Smooth muscle cell (in vitro differentiated cells): ENCODE data around the gene BAZ1A. TPM values are rescaled to one million over a fixed set of nuclear protein-coding genes. Genes with fewer than 3 reads are reported as not detected.

ENCODE experiments used
- DNase-seq: peaks from one replicate; lab custom pipeline; 2025; ENCODE audit not compliant: unreplicated experiment; lab: John Stamatoyannopoulos, UW
- H2AFZ ChIP-seq: fragments of 200-600 bp; sonication (generic); 2 replicates; pipeline ENCODE4 v1.6.0; 2016; ENCODE audit warnings: antibody characterized with exemption, low read depth, mild to moderate bottlenecking
- H3F3A ChIP-seq: fragments of 200-600 bp; sonication (generic); 2 replicates; pipeline ENCODE4 v1.6.0; 2017; ENCODE audit warnings: antibody characterized with exemption, low read depth
- H3K27ac ChIP-seq: fragments of 200-600 bp; sonication (generic); 2 replicates; pipeline ENCODE4 v1.5.1; 2016; ENCODE audit warnings: low read depth, mild to moderate bottlenecking
- H3K27me3 ChIP-seq: fragments of 200-600 bp; sonication (generic); 2 replicates; pipeline ENCODE4 v1.6.1; 2016; ENCODE audit warnings: low read depth, mild to moderate bottlenecking
- H3K36me3 ChIP-seq: fragments of 200-600 bp; sonication (generic); 2 replicates; pipeline ENCODE4 v1.5.1; 2016; ENCODE audit warnings: low read depth
- H3K4me1 ChIP-seq: fragments of 200-600 bp; sonication (generic); 2 replicates; pipeline ENCODE4 v1.5.1; 2016; ENCODE audit warnings: low read depth
- H3K4me2 ChIP-seq: fragments of 200-600 bp; sonication (generic); 2 replicates; pipeline ENCODE4 v1.6.0; 2016; ENCODE audit warnings: mild to moderate bottlenecking
- H3K4me3 ChIP-seq: fragments of 200-600 bp; sonication (generic); 2 replicates; pipeline ENCODE4 v1.5.1; 2016; ENCODE audit warnings: mild to moderate bottlenecking
- H3K79me2 ChIP-seq: fragments of 200-600 bp; sonication (generic); 2 replicates; pipeline ENCODE4 v1.6.0; 2016; ENCODE audit warnings: low read depth, mild to moderate bottlenecking
- H3K9ac ChIP-seq: fragments of 200-600 bp; sonication (generic); 2 replicates; pipeline ENCODE4 v1.6.0; 2016; ENCODE audit warnings: low read depth
- H3K9me3 ChIP-seq: fragments of 200-600 bp; sonication (generic); replicated peaks from 2 replicates; pipeline ENCODE4 v1.5.1; 2016; ENCODE audit warnings: low read depth
- H4K20me1 ChIP-seq: fragments of 200-600 bp; sonication (generic); 2 replicates; pipeline ENCODE4 v1.6.0; 2016; ENCODE audit warnings: low read depth
- CTCF ChIP-seq: fragments of 200-600 bp; sonication (generic); IDR thresholded peaks from 2 replicates; pipeline ENCODE4 v1.5.1; 2017; ENCODE audit warnings: borderline replicate concordance, mild to moderate bottlenecking, antibody characterized with exemption; ENCODE audit not compliant: insufficient read depth, poor library complexity, severe bottlenecking
- WGBS: methylation state at CpG from one replicate; pipeline ENCODE4 v1.1.7; 2016; ENCODE audit warnings: low lambda C conversion rate; 5-methylcytosine and 5-hydroxymethylcytosine counted together
- polyA plus RNA-seq: library from polyadenylated mRNA; unstranded; fragments of >200 nt; fragmentation: Nextera tagmentation; extraction: Ambion mirVana; gene quantifications from 2 replicates; pipeline ENCODE4 v1.2.1, GENCODE V29; 2016
- total RNA-seq: library from RNA; depleted of rRNA; stranded (reverse); fragments of >200 nt; gene quantifications from 2 replicates; pipeline ENCODE4 v1.2.3, GENCODE V29; 2014

BAZ1A gene
- total RNA-seq (21.7 and 31.9 TPM in 2 replicates), polyA plus RNA-seq (12.4 and 16.5 TPM in 2 replicates)

GRCh38 chr14:34875031-34875922 is at the start of gene BAZ1A:
Gene BAZ1A (minus strand): TSS chr14:34875360. CDS start chr14:34874604, 756 bp downstream.
- WGBS: 2% methylated on average over 40 of the region's 46 CpGs
- Histone ChIP-seq H3K27ac (peak within 1 kb of the TSS; percentile 100), H3K4me1 (peaks cover 6% of the 10 kb centered on the region), H2AFZ (peak within 1 kb of the TSS; percentile 99), H3K4me2 (peak within 1 kb of the TSS; percentile 98), H3K36me3 (no peaks in the 10 kb centered on the region), H3K79me2 (peaks cover 24% of the 10 kb centered on the region), H3F3A (peaks cover 4% of the 10 kb centered on the region), H3K4me3 (peak within 1 kb of the TSS; percentile 98), H4K20me1 (peaks cover 23% of the 10 kb centered on the region), H3K9ac (peak within 1 kb of the TSS; percentile 99), H3K27me3 (no peaks in the 10 kb centered on the region), H3K9me3 (no peaks in the 10 kb centered on the region)
- TF ChIP-seq CTCF: no peak
- peak; percentile 41 for DNase-seq

- H3K9ac ChIP-seq: no peak overlapping the region
- no peak for DNase-seq
Observed at GRCh38 chr14:34920339-34920738, 45.2 kb upstream of the BAZ1A start.

GRCh38 chr14:34913619-34914018 is 38.5 kb upstream of the BAZ1A start:
- Histone ChIP-seq H2AFZ (no peak overlapping the region), H3F3A (no peaks in the 10 kb centered on the region), H3K4me2 (no peak overlapping the region), H3K27me3 (no peaks in the 10 kb centered on the region), H3K79me2 (no peaks in the 10 kb centered on the region), H3K4me1 (no peaks in the 10 kb centered on the region), H3K9ac (no peak overlapping the region), H3K27ac (no peak overlapping the region), H4K20me1 (no peaks in the 10 kb centered on the region), H3K36me3 (no peaks in the 10 kb centered on the region), H3K4me3 (no peak overlapping the region), H3K9me3 (no peaks in the 10 kb centered on the region)
- no peak for DNase-seq
- WGBS: 91% methylated on average over 2 of the region's 2 CpGs
- no peak for TF ChIP-seq CTCF

More at GRCh38 chr14:34920339-34920738, 45.2 kb upstream of the BAZ1A start:
- no peaks in the 10 kb centered on the region for H3K36me3 ChIP-seq
- H3K27me3 ChIP-seq: no peaks in the 10 kb centered on the region
- H3K79me2 ChIP-seq: no peaks in the 10 kb centered on the region
- 67% methylated on average over 6 of the region's 6 CpGs for WGBS
- H3K4me1 ChIP-seq: no peaks in the 10 kb centered on the region
- no peak for TF ChIP-seq CTCF
- H3K27ac ChIP-seq: no peak overlapping the region
- H4K20me1 ChIP-seq: no peaks in the 10 kb centered on the region
- no peak overlapping the region for H2AFZ ChIP-seq
- no peaks in the 10 kb centered on the region for H3F3A ChIP-seq
- H3K4me3 ChIP-seq: no peak overlapping the region
- no peaks in the 10 kb centered on the region for H3K9me3 ChIP-seq
- H3K4me2 ChIP-seq: no peak overlapping the region
